Measurements from ENCODE around the gene HGD.

The HGD gene

DNA sequence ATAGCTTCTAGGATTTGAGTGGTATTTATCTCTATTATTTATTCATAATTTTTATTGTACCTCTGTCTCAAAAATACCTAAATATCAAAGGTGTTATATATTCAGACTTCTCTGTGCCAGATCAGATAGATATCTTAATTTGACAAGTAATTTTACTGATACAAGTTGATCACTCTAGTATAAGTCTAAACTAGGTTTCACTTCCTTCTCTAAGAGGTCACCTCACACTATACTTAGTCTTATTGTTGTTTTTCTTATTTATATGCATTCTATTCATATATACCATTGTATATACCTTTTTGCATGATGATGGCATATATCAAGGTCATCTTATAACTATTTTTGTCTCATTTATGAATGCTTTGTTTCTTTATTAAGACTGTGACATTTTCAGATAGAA, 26.4 kb upstream of the HGD start:
- no peak for DNase-seq (ENCODE audit: low read depth)
- no peak overlapping the region for H3K4me3 ChIP-seq (ENCODE audit: low read length)
- TF ChIP-seq, protein P1, sequence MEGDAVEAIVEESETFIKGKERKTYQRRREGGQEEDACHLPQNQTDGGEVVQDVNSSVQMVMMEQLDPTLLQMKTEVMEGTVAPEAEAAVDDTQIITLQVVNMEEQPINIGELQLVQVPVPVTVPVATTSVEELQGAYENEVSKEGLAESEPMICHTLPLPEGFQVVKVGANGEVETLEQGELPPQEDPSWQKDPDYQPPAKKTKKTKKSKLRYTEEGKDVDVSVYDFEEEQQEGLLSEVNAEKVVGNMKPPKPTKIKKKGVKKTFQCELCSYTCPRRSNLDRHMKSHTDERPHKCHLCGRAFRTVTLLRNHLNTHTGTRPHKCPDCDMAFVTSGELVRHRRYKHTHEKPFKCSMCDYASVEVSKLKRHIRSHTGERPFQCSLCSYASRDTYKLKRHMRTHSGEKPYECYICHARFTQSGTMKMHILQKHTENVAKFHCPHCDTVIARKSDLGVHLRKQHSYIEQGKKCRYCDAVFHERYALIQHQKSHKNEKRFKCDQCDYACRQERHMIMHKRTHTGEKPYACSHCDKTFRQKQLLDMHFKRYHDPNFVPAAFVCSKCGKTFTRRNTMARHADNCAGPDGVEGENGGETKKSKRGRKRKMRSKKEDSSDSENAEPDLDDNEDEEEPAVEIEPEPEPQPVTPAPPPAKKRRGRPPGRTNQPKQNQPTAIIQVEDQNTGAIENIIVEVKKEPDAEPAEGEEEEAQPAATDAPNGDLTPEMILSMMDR (conservative IDR thresholded peaks at IDR 0.05; ENCODE audit: low read depth, low read length) = no peak

DNA sequence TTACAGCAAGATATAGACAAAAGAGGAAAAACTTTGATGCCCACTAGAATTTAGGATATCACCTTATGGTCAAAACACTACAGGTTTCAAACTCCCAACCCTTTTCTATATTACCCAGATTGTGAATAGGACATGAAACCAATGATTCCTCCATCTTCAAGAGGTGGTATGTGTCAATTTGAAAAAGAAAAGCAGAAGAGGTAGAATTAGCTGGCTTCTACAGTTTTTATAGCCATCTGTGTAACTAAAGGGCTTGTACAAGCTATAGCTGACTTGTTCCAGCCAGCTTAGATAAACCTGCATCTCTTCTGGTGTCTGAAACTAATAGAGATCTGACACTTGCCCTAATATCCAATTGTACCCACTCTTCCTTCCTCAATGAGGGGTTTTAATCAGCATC, 24.9 kb upstream of the HGD start:
- DNase-seq (ENCODE audit: low read depth) = no peak
- H3K4me3 ChIP-seq (ENCODE audit: low read length) = no peak overlapping the region
- TF ChIP-seq, protein P1 (conservative IDR thresholded peaks at IDR 0.05; ENCODE audit: low read depth, low read length) = no peak

DNA sequence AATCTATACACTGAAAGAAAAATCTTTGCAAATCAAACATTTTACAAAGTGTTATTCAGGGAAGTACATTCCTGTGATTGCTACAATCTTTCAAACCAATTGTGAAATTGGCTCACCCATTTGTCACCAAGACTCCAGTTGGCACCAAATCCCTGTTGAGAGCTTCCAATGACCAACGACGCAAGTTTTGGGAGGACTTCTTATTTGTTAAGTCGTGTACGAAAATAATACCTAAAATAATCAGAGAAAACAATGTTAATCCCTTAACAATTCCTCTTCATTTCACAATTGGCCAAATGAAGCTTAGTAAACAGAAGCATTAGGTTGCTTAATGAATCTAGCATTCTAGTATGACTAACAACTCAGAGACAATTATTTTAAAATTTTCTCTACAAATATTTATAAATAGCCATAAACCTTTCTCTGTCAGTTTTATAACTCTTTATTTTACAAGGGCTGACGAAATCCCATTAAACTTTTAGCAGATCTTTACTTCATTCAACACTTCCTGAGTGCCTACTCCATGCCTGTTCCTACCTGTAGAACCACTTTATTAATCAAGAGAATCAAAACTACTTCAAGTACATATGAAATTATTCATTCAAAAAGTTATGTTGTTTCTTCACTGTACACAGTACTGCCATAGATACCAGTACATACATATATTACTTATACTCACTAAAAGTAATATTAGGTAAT, 24.0 kb upstream of the HGD start:
- H3K4me3 ChIP-seq (ENCODE audit: low read length) = no peak overlapping the region
- DNase-seq (ENCODE audit: low read depth) = no peak
- TF ChIP-seq, protein P1 (conservative IDR thresholded peaks at IDR 0.05; ENCODE audit: low read depth, low read length) = no peak

DNA sequence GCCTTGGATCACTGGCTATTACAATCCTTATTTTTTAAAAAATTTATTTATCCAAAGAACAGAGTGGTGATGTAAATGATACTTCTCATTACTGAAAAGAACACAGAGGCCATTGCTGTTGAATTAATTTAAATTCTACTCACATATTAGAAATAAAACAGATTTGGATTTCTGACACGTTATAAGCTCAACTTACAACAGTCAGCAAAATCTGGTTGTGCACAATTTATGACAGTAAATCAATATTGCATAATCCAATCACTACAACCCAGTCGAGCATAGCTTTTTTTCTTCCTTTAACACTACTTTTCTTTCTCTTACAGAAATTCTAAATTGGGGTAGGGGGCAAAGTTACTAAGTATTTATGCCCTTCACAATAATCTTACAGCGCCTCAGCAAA, 17.3 kb upstream of the HGD start:
- no peak for DNase-seq (ENCODE audit: low read depth)
- H3K4me3 ChIP-seq (ENCODE audit: low read length) = no peak overlapping the region
- TF ChIP-seq, protein P1 (conservative IDR thresholded peaks at IDR 0.05; ENCODE audit: low read depth, low read length) = no peak

GRCh38 chr3:120693439-120694171, 11.6 kb upstream of the HGD start:
- H3K4me3 ChIP-seq (ENCODE audit: low read length) = no peak overlapping the region
- TF ChIP-seq, protein P1 (conservative IDR thresholded peaks at IDR 0.05; ENCODE audit: low read depth, low read length) = no peak
- DNase-seq (ENCODE audit: low read depth) = no peak

- no peak overlapping the region for H3K4me3 ChIP-seq (ENCODE audit: low read length)
- TF ChIP-seq, protein P1 (conservative IDR thresholded peaks at IDR 0.05; ENCODE audit: low read depth, low read length) = no peak
- DNase-seq (ENCODE audit: low read depth) = no peak
These were observed 7.4 kb upstream of the HGD start for GRCh38 chr3:120689395-120689794.

- no peak for DNase-seq (ENCODE audit: low read depth)
- TF ChIP-seq, protein P1 (conservative IDR thresholded peaks at IDR 0.05; ENCODE audit: low read depth, low read length) = no peak
- H3K4me3 ChIP-seq (ENCODE audit: low read length) = no peak overlapping the region
These were observed 6.1 kb upstream of the HGD start for GRCh38 chr3:120688121-120688520.
